Naive B cell (primary cell): Measurements from ENCODE around the gene SRSF5. TPM values are rescaled to one million over a fixed set of nuclear protein-coding genes. Genes with fewer than 3 reads are reported as not detected.
"Not testable (repeated sequence)": the region's sequence is repeated elsewhere in the genome, so short reads cannot be mapped to it uniquely, and the experiment has no call there.

Experiments
- ATAC-seq, 2 donors: fragments of 150-1000 bp; cut with Tn5 transposase; 2 replicates each; pipeline ENCODE4 v1.10.0; 2021; ENCODE audit warnings: low read depth in 2 of 2, mild to moderate bottlenecking in 2 of 2, moderate library complexity in 2 of 2
- DNase-seq: peaks from one replicate; pipeline ENCODE4 v3.0.0; 2022
- H3K27ac Mint-ChIP-seq, 6 donors: one replicate each; pipeline ENCODE4 v1.8.0; 2020 to 2022; ENCODE audit warnings: mild to moderate bottlenecking in 6 of 6, mixed read lengths in 6 of 6, moderate library complexity in 5 of 6, inconsistent platforms in 2 of 6
- H3K27me3 Mint-ChIP-seq, 3 donors: one replicate each; pipeline ENCODE4 v1.8.0; 2021 to 2022; ENCODE audit warnings: mixed read lengths in 3 of 3, mild to moderate bottlenecking in 1 of 3
- H3K36me3 Mint-ChIP-seq, 2 donors: one replicate each; pipeline ENCODE4 v1.8.0; 2020 to 2022; ENCODE audit warnings: mixed read lengths in 2 of 2, inconsistent platforms in 1 of 2, mild to moderate bottlenecking in 1 of 2
- H3K4me1 Mint-ChIP-seq, 3 donors: one replicate each; pipeline ENCODE4 v1.8.0; 2020 to 2022; ENCODE audit warnings: mixed read lengths in 3 of 3, inconsistent platforms in 1 of 3, mild to moderate bottlenecking in 1 of 3, moderate library complexity in 1 of 3
- H3K4me3 Mint-ChIP-seq, 8 donors: one replicate each; pipeline ENCODE4 v1.8.0; 2020 to 2022; ENCODE audit warnings: mild to moderate bottlenecking in 8 of 8, mixed read lengths in 8 of 8, moderate library complexity in 8 of 8, inconsistent platforms in 2 of 8
- H3K9me3 Mint-ChIP-seq, 7 donors: one replicate each; pipeline ENCODE4 v1.8.0; 2020 to 2022; ENCODE audit warnings: mixed read lengths in 7 of 7, mild to moderate bottlenecking in 5 of 7, inconsistent platforms in 2 of 7, moderate library complexity in 1 of 7
- polyA plus RNA-seq, 6 donors: library from polyadenylated mRNA; unstranded; fragments of 300-500 nt; fragmentation: Illumina TruSeq; gene quantifications; one replicate each; pipeline ENCODE4 v1.2.3, GENCODE V29; 2021; ENCODE audit warnings: low read depth in 6 of 6

Gene SRSF5
- 1,000 to 10,000 TPM in 4 of 6 donors, 100 to 1,000 TPM in 2; 654 to 1,299 (median 1,165) TPM for polyA plus RNA-seq

DNA sequence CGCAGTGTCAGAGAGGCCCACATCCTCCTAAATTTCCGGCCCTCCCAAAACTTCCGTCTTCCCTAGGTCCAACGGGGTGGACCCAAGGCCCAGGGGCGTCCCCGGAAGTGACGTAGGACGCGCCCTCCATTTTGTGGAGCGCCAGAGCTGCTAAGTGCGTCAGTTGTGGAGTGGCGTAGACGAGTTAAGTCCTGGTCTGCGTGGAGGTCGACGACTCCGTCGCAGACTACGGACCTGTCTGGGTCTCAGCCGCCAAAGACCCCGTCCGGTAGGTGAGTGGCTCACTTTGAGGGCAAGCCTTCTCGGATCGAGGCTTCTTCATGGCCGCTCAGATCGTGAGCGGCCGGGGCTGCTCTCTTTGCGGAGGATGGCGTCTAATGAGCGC is at the start of gene SRSF5:
TSS of gene SRSF5 (plus strand) at position 159 of the 385 bp plus-strand sequence. CDS start 1,015 bp downstream, outside the sequence.
- Mint-ChIP-seq H3K27me3 (no peaks in the 10 kb centered on the region), H3K4me1 (peaks cover 39 to 58% (median 48%) of the 10 kb centered on the region in 3 donors), H3K36me3 (peaks cover 30 to 44% of the 10 kb centered on the region in 2 donors), H3K9me3 (peaks cover 0 to 4% (median 0%) of the 10 kb centered on the region in 7 donors), H3K27ac (peak within 1 kb of the TSS; percentile 99 to 100 (median 100)), H3K4me3 (peak within 1 kb of the TSS; percentile 96 to 100 (median 99))
- ATAC-seq = peak; percentile 82 to 83
- peak; percentile 93 for DNase-seq

DNA sequence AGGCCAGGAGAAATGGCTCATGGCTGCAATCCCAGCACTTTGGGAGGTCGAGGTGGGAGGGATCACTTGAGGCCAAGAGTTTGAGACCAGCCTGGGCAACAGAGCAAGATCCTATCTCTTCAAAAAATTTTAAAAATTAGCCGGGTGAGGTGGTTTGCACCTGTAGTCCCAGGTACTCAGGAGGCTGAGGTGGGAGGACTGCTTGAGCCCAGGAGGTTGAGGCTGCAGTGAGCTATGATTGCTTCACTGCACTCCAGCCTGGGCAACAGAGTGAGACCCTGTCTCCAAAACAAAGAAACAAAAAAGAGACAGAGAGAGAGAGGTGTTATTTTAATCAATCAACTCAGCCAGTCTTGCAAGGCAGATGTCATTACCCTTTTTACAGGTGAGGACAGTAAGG is 48.3 kb upstream of the SRSF5 start:
- not testable (repeated sequence) for H3K9me3 Mint-ChIP-seq, H3K27me3 Mint-ChIP-seq, DNase-seq, H3K4me1 Mint-ChIP-seq, H3K4me3 Mint-ChIP-seq, ATAC-seq, H3K36me3 Mint-ChIP-seq
- H3K27ac Mint-ChIP-seq = peak overlapping the region in 2 of 6 donors; percentile 58 to 83

DNA sequence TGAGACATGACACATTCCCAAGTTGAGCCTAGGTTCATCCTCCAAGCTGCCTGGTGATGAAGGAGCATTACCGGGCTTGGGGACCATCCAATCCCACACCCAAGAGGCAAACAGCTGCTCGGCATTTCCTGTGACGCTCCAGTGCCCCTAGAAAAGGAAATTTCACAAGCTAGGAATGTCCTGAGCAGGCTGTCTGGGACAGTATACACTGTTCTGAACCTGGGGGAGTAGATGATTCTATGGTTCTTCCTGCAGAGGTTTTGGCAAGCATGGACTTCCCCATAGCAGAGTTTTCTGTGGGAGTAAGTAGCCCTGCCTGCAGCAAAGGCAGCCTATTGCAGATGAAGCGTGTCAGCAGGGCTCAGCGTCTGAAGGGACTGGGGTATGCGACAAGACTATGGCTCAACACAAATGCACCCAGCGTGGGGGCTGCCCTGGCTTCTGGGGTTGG is 47.4 kb upstream of the SRSF5 start:
- Mint-ChIP-seq H3K36me3 (peaks cover 0 to 8% of the 10 kb centered on the region in 2 donors), H3K4me3 (no peak overlapping the region), H3K4me1 (peaks cover 6 to 9% (median 8%) of the 10 kb centered on the region in 3 donors), H3K27me3 (no peaks in the 10 kb centered on the region), H3K27ac (peak overlapping the region in 1 of 6 donors; percentile 33), H3K9me3 (no peaks in the 10 kb centered on the region)
- DNase-seq = no peak
- no peak for ATAC-seq

DNA sequence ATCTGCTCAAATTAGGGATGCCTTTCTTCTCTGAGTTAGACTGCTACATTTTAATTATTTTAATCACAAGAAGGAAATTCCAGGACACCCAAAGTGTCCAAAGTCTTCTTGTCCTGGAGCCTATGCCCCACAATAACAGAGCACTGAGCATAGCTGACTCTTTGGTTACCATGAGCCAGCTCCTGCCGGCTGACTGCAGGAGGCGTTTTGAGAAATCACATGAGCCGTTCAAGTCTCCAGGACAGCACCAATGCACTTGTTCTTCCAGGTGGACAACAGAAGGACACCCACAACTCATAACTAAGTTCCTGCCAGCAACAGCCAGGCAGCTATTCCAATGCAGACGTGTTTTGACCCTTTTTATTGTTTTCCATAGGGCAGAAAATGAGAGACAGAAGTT is 46.0 kb upstream of the SRSF5 start:
- Mint-ChIP-seq H3K9me3 (no peaks in the 10 kb centered on the region), H3K4me3 (no peak overlapping the region), H3K36me3 (no peaks in the 10 kb centered on the region), H3K27ac (no peak overlapping the region), H3K4me1 (peaks cover under 1 to 10% (median 7%) of the 10 kb centered on the region in 3 donors), H3K27me3 (peaks cover 0 to 4% (median 0%) of the 10 kb centered on the region in 3 donors)
- DNase-seq = no peak
- no peak for ATAC-seq

DNA sequence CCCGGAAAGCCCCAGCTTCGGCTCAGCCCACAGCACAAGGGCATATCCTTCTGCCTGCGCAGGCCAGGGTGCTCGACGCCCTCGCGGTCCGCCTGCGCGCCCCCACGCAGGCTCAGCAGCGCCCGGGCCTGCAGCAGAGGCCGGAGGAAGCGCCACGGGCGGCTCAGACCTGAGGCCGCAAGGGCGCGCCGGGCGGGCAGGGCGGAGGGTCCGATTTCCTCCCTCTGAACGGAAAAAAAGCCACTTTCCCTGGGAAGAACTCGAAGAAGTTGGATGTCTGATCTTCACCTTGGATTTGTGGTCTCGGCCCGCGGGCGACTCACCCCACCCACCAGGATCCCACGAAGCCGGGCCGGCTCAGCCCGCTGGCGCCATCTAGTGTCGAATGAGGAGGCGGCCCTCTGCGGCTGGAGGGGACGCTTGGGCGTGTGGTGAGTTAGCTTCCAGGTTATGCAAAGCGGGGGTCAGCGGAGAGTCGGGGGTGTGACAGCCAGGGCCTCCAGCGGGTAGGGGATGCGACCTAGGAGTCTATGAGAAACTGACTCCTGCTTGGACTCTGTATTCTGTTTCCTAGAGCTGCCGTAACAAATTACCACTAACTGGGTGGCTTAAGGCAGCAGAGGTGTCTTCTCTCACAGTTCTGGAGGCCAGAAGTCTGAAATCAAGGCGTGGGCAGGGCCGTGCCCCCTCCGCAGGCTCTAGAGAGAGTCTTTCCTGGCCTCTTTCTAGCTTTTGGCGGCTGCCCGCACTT is 40.0 kb upstream of the SRSF5 start:
- Mint-ChIP-seq H3K4me1 (peaks cover 4 to 20% (median 8%) of the 10 kb centered on the region in 3 donors), H3K4me3 (peak overlapping the region; percentile 30 to 88 (median 77)), H3K9me3 (no peaks in the 10 kb centered on the region), H3K36me3 (no peaks in the 10 kb centered on the region), H3K27me3 (peaks cover 0 to 6% (median 0%) of the 10 kb centered on the region in 3 donors), H3K27ac (peak overlapping the region in 4 of 6 donors; percentile 8 to 65 (median 53))
- ATAC-seq (peak; percentile 90 to 92), DNase-seq (peak; percentile 74)

DNA sequence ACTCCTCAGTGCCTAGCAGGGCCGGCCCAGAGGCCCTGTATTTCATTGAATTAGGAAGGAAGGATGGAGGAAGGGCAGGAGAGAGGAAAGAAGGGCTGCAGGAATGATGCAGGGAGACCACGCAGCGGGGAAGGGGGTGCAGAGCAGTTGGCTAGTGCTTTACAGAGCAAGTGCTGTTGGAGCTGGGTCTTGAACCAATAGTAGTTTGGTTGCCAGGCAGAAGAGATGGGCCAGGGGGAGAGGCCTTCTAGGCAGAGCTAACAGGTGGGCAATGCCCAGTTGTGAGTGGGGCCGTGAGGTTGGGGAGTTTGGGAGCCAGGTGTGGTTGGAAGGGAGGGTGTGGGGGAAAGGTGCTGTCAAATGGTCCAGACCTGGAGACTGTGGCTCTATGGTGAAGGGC is 39.1 kb upstream of the SRSF5 start:
- no peak for ATAC-seq
- peak overlapping the region in 2 of 6 donors; percentile 12 to 15 for H3K27ac Mint-ChIP-seq
- H3K27me3 Mint-ChIP-seq = peaks cover under 1 to 10% (median 2%) of the 10 kb centered on the region in 3 donors
- H3K4me1 Mint-ChIP-seq = peaks cover 4 to 20% (median 8%) of the 10 kb centered on the region in 3 donors
- DNase-seq = no peak
- peak overlapping the region in 2 of 8 donors; percentile 48 to 74 for H3K4me3 Mint-ChIP-seq
- no peaks in the 10 kb centered on the region for H3K36me3 Mint-ChIP-seq
- H3K9me3 Mint-ChIP-seq = no peaks in the 10 kb centered on the region

DNA sequence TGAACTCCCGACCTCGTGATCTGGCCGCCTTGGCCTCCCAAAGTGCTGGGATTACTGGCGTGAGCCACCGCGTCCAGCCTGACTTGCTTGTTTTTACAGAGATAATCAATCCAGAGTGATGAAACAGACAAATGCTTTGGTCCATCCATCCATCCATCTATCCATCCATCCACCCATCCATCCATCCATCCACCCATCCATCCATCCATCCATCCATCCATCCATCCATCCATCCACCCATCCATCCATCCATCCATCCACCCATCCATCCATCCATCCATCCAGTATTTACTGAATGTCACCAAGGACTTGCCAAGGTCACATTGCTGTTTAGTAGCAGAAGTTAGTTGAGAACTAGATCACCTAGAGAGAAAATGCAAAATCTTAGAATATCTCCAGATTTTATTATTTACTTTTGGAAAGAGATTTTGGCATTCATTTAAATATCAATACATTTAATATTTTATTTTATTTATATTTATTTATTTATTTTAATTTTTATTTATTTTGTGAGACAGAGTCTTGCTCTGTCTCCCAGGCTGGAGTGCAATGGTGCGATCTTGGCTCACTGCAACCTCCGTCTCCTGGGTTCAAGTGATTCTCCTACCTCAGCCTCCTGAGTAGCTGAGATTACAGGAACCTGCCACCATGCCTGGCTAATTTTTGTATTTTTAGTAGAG is 34.9 kb upstream of the SRSF5 start:
- H3K4me1 Mint-ChIP-seq, H3K36me3 Mint-ChIP-seq, H3K4me3 Mint-ChIP-seq, ATAC-seq, H3K9me3 Mint-ChIP-seq, DNase-seq: not testable (repeated sequence)
- H3K27me3 Mint-ChIP-seq = peaks cover 14 to 33% (median 32%) of the 10 kb centered on the region in 3 donors
- peak overlapping the region in 1 of 6 donors; percentile 80 for H3K27ac Mint-ChIP-seq

DNA sequence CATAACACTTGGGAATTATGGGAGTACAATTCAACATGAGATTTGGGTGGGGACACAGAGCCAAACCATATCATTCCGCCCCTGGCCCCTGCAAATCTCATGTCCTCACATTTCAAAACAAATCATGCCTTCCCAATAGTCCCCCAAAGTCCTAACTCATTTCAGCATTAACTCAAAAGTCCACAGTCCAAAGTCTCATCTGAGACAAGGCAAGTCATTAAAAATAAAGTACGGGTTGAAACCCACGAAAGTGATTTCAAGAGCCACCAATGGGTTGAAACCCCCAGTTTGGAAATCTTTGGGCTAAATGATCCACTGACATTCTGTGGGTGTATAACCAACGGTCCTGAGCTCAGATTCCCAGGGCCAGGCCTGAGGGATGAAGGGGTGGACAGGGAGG is 30.5 kb upstream of the SRSF5 start:
- H3K9me3 Mint-ChIP-seq, H3K36me3 Mint-ChIP-seq, H3K4me3 Mint-ChIP-seq, H3K4me1 Mint-ChIP-seq, ATAC-seq, H3K27ac Mint-ChIP-seq, DNase-seq: not testable (repeated sequence)
- H3K27me3 Mint-ChIP-seq = peaks cover 14 to 37% (median 32%) of the 10 kb centered on the region in 3 donors

DNA sequence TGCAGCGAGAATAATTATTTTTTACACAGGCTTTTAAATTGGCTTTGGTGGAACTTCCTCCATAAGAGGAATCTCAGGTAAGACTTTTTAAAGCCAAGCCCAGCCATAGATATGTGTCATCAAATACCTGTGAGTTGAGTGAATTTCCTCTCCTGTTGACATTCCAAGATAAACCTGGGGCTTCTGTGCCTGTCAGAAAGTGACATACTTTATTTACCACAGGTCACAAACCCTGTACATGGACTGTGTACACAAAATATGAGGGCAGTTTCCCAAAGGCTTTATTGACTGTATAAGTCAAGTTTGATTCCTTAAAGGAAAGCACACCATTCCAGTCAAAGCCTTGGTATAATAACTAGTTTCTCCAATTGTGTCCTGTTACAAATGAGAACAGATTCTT is 25.9 kb upstream of the SRSF5 start:
- ATAC-seq = no peak
- Mint-ChIP-seq H3K4me3 (no peak overlapping the region), H3K9me3 (peaks cover 0 to 7% (median 3%) of the 10 kb centered on the region in 7 donors), H3K27ac (no peak overlapping the region), H3K27me3 (peaks cover 1 to 13% (median 9%) of the 10 kb centered on the region in 3 donors), H3K36me3 (peaks cover 0 to 4% of the 10 kb centered on the region in 2 donors), H3K4me1 (no peaks in the 10 kb centered on the region)
- no peak for DNase-seq

DNA sequence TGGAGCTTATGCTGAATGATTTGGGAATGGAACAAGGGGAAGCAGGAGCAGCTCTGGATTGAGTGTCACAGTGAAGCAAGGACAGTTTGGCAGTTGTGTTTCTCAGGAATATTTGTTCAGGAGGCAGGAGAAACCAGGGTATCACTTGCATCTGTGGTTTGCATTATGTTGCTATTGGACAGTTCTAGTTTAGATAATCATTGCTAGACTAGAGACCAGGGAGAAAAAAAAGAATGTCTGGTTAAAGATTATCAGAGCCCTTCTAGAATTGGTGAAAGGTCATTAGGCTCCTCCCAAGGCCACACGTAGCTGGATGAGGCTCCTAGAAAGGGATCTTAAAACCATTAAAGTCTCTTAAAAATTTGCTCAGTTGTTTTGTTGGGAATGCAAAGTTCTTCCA is 17.0 kb upstream of the SRSF5 start:
- Mint-ChIP-seq H3K4me3 (no peak overlapping the region), H3K4me1 (peaks cover 0 to 13% (median 9%) of the 10 kb centered on the region in 3 donors), H3K27ac (no peak overlapping the region), H3K9me3 (no peaks in the 10 kb centered on the region), H3K36me3 (no peaks in the 10 kb centered on the region), H3K27me3 (peaks cover 0 to 9% (median 0%) of the 10 kb centered on the region in 3 donors)
- ATAC-seq (no peak), DNase-seq (no peak)

DNA sequence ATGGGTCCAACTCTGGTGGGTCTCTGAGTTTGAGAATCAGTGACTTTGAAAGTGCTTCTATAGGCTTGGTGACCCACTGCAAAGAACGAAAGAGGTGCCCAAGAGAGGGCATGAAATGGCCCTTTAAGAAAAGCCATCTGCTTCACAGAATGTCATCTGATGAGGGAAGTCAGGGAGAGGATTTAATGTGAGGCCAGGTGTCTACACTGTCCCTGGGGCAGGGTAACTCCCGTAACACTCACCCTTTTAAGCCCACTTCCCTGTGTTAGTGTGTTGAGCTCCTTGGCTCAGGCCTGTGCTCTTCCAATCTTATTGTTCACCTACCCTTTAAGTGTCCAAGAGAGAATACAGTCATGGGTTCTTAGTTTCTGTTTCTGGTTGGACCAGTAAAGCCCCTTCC is 16.4 kb upstream of the SRSF5 start:
- DNase-seq = no peak
- Mint-ChIP-seq H3K4me3 (no peak overlapping the region), H3K9me3 (no peaks in the 10 kb centered on the region), H3K27me3 (peaks cover 0 to 9% (median 0%) of the 10 kb centered on the region in 3 donors), H3K27ac (no peak overlapping the region), H3K36me3 (no peaks in the 10 kb centered on the region), H3K4me1 (peaks cover 0 to 13% (median 9%) of the 10 kb centered on the region in 3 donors)
- no peak for ATAC-seq

DNA sequence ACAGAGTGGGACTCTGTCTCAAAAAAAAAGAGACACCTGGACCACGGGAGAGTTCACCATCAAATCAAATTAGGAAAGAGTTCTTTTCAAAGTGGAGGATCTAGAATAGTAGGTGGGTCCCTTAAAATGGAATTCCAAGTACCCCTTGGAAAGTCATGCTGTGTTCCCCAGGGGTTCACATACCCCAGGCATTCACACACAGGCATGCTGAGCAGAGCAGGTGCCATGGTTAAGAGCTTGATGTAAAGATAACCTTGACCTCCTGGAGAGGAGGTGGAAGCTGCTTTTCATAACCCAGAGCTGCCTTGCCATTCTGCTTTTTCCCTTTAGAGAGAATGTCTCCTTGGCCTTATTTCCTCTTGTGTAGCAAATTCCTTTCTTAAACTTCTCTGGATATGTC is 14.2 kb upstream of the SRSF5 start:
- ATAC-seq (no peak), DNase-seq (no peak)
- Mint-ChIP-seq H3K27me3 (peaks cover 0 to 15% (median 5%) of the 10 kb centered on the region in 3 donors), H3K36me3 (no peaks in the 10 kb centered on the region), H3K4me3 (no peak overlapping the region), H3K27ac (no peak overlapping the region), H3K4me1 (peaks cover 0 to 13% (median 9%) of the 10 kb centered on the region in 3 donors), H3K9me3 (no peaks in the 10 kb centered on the region)

DNA sequence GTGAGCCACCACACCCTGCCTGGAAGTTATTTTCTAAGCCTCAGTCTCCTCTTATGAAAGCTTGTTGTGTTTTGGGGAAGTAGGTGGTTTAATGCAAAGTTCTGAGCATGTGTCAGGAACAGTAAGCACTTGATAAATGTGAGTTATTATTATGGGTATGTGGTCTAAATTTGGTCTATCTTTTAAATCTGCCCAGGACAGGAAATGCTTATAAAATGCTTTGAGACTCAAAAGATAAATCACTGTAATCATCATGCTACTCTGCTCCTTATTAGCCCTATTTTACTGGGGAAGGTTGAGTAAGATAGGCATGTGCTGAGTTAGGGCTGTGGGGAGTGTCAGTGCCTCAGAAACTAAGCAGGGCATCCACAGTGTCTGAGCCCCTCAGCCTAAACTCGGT is 13.1 kb upstream of the SRSF5 start:
- H3K36me3 Mint-ChIP-seq = no peaks in the 10 kb centered on the region
- DNase-seq = no peak
- H3K27ac Mint-ChIP-seq = no peak overlapping the region
- H3K27me3 Mint-ChIP-seq = peaks cover 0 to 21% (median 13%) of the 10 kb centered on the region in 3 donors
- H3K4me3 Mint-ChIP-seq = peak overlapping the region in 1 of 8 donors; percentile 12
- peaks cover 0 to 13% (median 9%) of the 10 kb centered on the region in 3 donors for H3K4me1 Mint-ChIP-seq
- H3K9me3 Mint-ChIP-seq = no peaks in the 10 kb centered on the region
- no peak for ATAC-seq
